NCI-H1105 (cell line): ENCODE data around the gene FAIM2.

Source experiments
- DNase-seq: peaks from one replicate; lab custom pipeline; 2025; lab: John Stamatoyannopoulos, UW

FAIM2 gene

GRCh38 chr12:49939307-49939706 lies 35.6 kb upstream of the FAIM2 start:
- no peak for DNase-seq

- DNase-seq = no peak
These were observed 34.1 kb upstream of the FAIM2 start for GRCh38 chr12:49937639-49938300.

- DNase-seq = no peak
These were observed 33.2 kb upstream of the FAIM2 start for GRCh38 chr12:49936925-49937324.

GRCh38 chr12:49934505-49934904 lies 30.8 kb upstream of the FAIM2 start:
- DNase-seq = no peak

GRCh38 chr12:49933796-49934195 lies 30.1 kb upstream of the FAIM2 start:
- no peak for DNase-seq

- no peak for DNase-seq
These were observed 28.9 kb upstream of the FAIM2 start for GRCh38 chr12:49932533-49933130.

GRCh38 chr12:49932023-49932422 lies 28.3 kb upstream of the FAIM2 start:
- DNase-seq = no peak

DNA sequence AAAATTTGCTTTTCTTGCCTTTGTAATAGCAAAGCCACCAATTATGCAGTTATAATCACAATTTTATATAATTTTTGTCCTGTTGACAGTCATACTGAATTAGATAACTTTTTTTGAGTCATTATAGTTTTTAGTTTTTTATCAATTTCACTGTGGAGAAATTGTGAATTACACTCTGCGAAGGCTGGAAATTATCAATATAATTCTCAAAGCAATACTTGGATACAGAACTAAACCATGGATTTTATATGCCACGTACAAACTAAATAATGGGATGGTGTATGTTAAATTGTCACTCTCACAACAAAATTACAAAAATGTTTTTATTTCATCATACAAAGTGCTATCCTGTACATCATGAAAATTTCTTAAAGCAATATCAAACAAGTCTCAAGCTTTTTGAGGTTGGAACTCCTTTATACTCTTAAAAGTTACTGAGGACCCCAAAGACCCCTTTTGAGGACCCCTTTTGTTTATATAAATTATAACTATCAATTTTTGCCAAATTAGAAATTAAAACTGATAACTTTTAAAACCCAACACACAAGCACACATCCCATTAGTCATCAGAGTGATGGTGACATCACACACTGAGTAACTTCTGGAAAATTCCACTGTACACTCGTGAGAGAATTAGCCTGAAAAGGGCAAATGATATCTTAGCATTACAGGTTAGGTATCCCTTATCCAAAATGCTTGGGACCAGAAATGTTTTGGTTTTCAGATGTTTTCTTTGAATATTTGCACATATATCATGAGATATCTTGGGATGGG lies 27.0 kb upstream of the FAIM2 start:
- DNase-seq = no peak

- no peak for DNase-seq
These were observed 25.9 kb upstream of the FAIM2 start for GRCh38 chr12:49929581-49929980.

DNA sequence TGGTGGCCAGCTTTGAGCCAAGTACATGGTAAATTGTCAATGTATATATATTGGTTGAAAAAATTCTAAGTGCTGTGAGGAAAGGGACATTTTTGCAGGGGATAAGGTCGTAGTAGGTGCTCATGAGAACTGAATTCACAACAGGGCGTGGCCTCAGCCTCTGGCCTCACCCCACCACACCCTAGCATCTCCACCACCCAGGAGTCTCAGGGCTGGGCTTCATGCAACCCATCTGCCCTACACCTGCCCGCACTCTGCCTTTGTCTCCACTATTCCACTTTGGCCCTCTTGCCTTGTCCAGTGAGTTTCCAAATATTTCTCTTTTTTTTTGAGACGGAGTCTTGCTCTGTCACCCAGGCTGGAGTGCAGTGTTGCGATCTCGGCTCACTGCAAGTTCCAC lies 24.8 kb upstream of the FAIM2 start:
- DNase-seq = no peak

DNA sequence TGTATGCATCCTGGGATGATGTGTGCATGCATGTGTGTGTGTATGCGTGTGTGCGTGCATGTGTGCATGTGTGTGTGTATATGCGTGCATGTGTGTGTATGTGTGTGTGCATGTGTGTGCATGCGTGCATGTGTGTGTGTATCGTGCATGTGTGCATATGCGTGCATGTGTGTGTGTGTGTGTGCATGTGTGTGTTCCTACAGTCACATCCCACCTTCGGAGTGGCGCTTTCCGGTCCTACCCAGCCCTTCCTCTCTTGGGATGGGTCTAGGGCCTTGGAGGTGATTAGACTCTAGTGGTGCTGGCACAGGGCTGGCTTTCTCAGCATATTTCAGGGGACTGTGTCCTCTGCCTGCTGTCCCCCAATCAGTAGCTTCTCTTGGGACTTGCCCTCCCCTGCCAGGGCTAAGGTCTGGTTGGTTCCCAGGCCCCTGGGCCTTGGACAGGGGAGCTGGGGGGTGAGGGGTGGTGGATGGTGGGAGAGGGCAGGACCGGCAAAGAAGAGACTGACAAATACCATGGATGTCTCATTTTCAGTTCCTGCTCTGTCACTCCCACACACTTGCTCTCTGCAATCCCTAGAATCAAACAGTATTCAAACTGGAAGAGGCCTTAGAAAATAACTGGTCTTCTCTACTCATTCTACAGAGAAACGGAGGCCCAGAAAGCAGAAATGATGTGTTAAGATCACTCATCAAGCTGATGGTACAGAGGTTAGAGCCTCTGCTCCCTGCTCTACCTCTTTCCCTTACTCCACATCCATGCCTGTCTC lies 21.9 kb upstream of the FAIM2 start:
- no peak for DNase-seq

DNA sequence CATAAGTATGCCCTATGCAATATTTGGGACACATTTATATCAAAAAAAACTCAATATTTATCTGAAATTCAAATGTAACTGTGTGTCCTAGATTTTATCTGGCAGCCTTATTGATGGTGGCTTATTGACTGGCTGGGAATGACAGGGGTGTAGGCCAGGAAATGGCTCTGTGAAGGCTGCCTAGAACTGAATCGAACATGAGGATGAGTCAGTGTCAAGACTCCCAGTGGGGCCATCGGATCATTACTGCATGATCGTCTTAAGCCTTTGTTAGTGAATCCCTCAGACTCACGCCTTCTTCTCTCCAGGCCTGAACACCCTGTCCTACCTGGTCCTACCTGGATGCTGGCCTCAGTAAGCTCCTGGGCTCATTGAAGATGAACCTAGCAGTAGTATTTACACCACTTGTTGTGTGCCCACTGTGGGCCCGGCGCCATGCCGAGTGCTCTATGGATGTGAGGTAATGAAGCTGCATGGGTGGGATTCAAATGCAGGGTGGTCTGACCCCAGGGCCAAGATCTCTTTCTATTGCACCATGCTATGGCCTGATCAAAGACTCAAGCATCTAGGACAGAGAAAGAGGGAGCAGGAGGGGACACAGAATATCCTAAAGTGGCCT lies 21.0 kb upstream of the FAIM2 start:
- DNase-seq = no peak

DNA sequence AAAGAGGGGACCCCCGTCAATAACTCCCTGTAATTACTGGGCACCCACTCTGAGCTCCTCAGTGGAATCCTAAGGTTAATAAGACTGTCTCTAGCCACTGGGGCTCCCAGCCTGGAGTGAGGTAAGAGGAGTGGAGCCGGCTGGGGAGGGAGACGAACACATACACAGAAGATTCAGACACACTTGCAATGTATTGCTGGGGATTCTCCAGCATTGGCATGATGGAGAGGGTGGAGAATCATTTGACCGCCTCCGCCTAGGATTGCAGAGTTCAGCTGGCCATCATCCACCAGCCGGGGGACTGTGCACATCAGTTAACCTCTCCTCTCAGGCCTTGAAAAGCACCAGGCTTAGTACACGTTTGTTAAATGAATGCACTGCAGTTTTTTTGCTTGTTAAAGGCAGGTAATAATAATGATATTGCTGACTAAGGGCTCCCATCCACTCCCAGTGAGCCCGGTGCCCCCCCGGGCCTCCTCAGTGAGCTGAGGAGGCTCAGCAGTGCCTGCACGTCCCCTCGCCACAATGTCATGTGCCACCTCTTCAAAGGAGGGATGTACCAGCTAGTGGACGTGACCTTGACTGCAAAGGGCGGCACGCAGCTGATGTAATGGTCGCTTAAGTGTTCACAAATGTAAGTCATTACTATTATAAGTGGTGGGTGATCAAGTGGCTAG lies 20.3 kb upstream of the FAIM2 start:
- no peak for DNase-seq

DNA sequence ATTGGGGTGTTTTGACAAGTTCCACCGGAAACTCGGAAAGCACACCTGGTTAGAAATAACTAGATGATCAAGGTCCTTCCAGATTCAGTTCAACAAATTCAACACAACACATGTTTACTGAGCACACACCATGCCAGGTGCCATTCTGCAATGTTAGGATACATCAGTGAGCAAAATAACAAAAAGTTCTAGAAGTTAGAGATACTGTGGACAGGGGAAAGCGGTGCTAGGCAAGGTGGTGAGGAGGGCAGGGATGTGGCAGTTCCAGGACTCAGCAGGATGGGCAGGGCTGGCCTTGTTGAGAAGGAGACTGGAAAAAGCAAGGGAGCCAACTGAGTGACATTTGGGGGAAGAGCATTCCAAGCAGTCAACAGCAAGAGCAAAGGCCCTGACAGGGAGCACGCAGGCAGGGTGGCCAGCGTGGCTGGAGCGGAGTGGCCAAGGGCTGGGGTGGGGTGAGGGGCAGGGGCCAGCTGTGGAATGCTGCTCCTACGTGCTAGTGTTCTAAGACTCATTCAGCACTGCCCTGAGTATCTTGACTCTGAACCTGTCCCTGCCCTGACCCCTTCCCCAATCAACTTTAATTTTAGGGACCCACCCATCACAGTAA lies 19.4 kb upstream of the FAIM2 start:
- no peak for DNase-seq

GRCh38 chr12:49922349-49923034 lies 18.8 kb upstream of the FAIM2 start:
- DNase-seq = no peak

GRCh38 chr12:49921936-49922335 lies 18.2 kb upstream of the FAIM2 start:
- no peak for DNase-seq

GRCh38 chr12:49921299-49921698 lies 17.6 kb upstream of the FAIM2 start:
- no peak for DNase-seq

- no peak for DNase-seq
These were observed 17.2 kb upstream of the FAIM2 start for GRCh38 chr12:49920915-49921286.

DNA sequence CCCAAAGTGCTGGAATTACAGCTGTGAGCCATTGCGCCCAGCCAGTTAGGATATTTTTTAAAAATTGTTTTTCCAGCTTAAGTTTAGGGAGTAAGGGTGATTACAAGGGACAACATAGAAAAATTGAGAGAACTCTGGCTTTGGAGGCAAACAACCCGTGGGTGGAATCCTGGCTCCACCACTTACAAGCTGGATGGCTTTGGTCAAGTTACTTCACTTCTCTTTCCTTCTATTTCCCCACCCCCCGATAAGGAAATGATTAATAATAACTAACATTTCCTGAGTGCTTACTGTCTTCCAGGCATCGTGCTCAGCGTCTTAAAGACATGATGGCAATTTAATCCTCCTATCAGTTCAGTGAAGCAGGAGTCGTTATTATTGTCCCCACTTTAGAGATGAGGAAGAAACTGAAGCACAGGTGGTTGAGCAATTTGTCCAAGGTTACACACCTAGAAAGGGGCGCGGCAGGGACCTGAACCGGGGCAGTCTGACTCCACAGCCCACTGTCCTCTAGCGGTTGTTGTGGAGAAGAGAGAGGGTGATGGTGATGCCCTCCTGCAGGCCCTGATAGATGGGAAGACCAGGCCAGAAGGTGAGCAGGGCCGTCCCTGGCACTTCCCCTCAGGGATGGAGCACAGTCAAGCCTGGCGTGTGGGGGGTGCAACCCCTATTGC lies 16.7 kb upstream of the FAIM2 start:
- DNase-seq = no peak

- no peak for DNase-seq
These were observed 14.1 kb upstream of the FAIM2 start for GRCh38 chr12:49917788-49918173.
